Measurements from ENCODE around the gene ADGRV1.

DNA sequence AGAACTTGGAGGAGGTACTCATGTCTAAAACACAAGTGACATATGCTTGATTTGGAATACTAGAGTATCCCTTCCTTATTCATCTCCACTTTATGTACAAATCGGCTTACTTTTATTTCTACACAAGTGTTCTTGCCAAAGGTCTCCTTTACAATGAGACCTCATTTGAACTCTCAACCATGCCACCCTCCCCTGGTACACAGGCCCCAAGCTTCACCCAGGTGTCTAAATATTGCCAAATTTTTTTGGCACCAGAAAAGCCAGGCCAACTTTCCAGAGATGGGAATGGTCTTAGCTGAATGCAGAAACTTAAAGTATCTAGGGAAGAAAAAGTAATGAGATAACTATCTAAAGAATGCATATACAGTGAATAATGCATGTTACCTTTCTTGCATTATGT is 48.2 kb upstream of the ADGRV1 start:
- TF ChIP-seq ZNF384 (IDR thresholded peaks at IDR 0.05) (no peak), HDGF (IDR thresholded peaks at IDR 0.05; ENCODE audit: borderline replicate concordance) (no peak), NFRKB (IDR thresholded peaks at IDR 0.05) (no peak), SP1 (IDR thresholded peaks at IDR 0.05) (no peak), BHLHE40 (IDR thresholded peaks at IDR 0.05; ENCODE audit: borderline replicate concordance) (no peak), L3MBTL2 (conservative IDR thresholded peaks at IDR 0.05) (no peak)
